Kidney (tissue), 14 donors: ENCODE data around the gene KCNQ5. TPM values are rescaled to one million over a fixed set of nuclear protein-coding genes. Genes with fewer than 3 reads are reported as not detected.

Experiments used
- DNase-seq, 5 donors: peaks; one replicate each; pipeline ENCODE4 v3.0.0-alpha.2; 2013 to 2020
- FAIRE-seq: peaks from 2 replicates; lab custom pipeline; 2012; peaks lifted over from hg19 to GRCh38; lab: Jason Lieb, UNC
- H3K27ac ChIP-seq, 2 donors: one replicate each; pipeline ENCODE4 v1.7.0; 2013; ENCODE audit warnings: low read depth in 2 of 2, low read length in 2 of 2, inconsistent platforms in 1 of 2
- H3K27me3 ChIP-seq: one replicate; pipeline ENCODE4 v1.7.1; 2013; ENCODE audit warnings: low read length, inconsistent platforms; ENCODE audit not compliant: control insufficient read depth, insufficient read depth
- H3K36me3 ChIP-seq, 3 donors: one replicate each; pipeline versions ENCODE4 v1.7.0 to v1.7.1; 2013; ENCODE audit warnings: low read length in 3 of 3, control low read depth in 1 of 3, inconsistent platforms in 1 of 3; ENCODE audit not compliant: insufficient read depth in 3 of 3, control insufficient read depth in 2 of 3
- H3K4me1 ChIP-seq, 3 donors: one replicate each; pipeline versions ENCODE4 v1.7.0 to v1.7.1; 2013; ENCODE audit warnings: low read length in 3 of 3, inconsistent platforms in 1 of 3, low read depth in 1 of 3; ENCODE audit not compliant: control insufficient read depth in 2 of 3, insufficient read depth in 2 of 3
- H3K4me3 ChIP-seq, 3 donors: one replicate each; pipeline versions ENCODE4 v1.7.0 to v1.8.1; 2013; ENCODE audit warnings: low read length in 3 of 3, control low read depth in 1 of 3, inconsistent platforms in 1 of 3
- H3K9ac ChIP-seq, 3 donors: one replicate each; pipeline versions ENCODE4 v1.7.0 to v1.7.1; 2013; ENCODE audit warnings: low read length in 3 of 3, control low read depth in 1 of 3, inconsistent platforms in 1 of 3
- H3K9me3 ChIP-seq, 3 donors: one replicate each; pipeline versions ENCODE4 v1.7.0 to v1.7.1; 2013; ENCODE audit warnings: low read length in 3 of 3, control low read depth in 1 of 3, inconsistent platforms in 1 of 3; ENCODE audit not compliant: control insufficient read depth in 2 of 3, insufficient read depth in 1 of 3
- intact Hi-C: fragments of 100-400 bp; cut with DNase I; formaldehyde crosslinking; loops from one replicate; pipeline ENCODE4 v1.11.1; 2022
- polyA plus RNA-seq: library from polyadenylated mRNA; stranded (reverse); fragments of 350-450 nt; fragmentation: Illumina TruSeq; extraction: RNeasy Lipid Tissue Mini Kit (QIAGEN cat#74804); gene quantifications from one replicate; pipeline ENCODE4 v1.2.3, GENCODE V29; 2014; ENCODE audit warnings: low read depth, low replicate concordance; ENCODE audit not compliant: insufficient read depth
- total RNA-seq: library from RNA; stranded (reverse); fragmentation: NEBNext Ultra II Directional; extraction: Animal tissue kit (Norgen Biotek cat#: 25700); gene quantifications from one replicate; pipeline ENCODE4 v1.2.1, GENCODE V29; 2021
- TF ChIP-seq, protein P1 (sequence below): IDR thresholded peaks from 3 replicates; pipeline ENCODE4 v1.5.1; 2012; ENCODE audit warnings: mild to moderate bottlenecking, moderate library complexity, borderline replicate concordance; ENCODE audit not compliant: insufficient read depth; ENCODE audit errors: extremely low read depth
- donor health status: control.
- donor health status: control.
- donor health status: control.
- donor health status: control.
- donor health status: control.
- donor health status: DM: yes; HTN: yes; CAD: no.
- donor health status: Normal renal cell carcinoma (clear cell type).

KCNQ5 gene
- total and polyA plus RNA-seq, 2 donors from 2014 or later, result 0.50 TPM; not detected in 1

DNA sequence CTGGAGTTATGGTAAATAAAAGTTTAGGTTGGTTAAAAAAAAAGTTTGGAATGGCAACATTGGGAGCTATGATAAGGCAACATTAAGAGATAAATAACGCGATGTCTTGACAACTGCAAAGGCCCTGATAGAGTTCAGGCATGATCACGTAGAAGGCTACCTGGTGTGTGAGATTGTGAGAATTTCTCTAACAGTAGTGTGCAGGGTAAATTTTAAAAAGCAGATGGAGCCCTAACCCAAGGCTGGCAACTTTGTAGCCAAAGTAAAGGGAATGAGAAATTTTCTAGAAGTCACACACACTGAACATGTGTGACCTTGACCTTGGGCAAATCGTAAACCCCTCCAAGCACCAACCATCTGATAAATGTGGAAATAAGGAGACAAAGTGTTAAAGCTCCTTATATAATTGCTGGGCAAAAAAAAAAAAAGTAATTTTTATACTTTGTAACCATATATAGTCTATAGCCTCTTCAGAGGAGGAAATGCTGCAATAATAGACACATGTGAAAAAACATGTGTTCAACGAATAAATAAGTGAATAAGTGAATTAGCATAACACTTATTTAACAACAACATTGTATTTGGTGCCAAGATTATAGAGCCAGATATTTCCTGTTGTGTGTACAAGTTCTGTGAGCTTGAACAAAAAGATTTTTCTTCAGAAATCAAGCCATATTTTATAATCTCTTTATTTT is 18.2 kb downstream of the KCNQ5 start:
- H3K36me3 ChIP-seq, result no peaks in the 10 kb centered on the region
- FAIRE-seq (no peak), DNase-seq (no peak)
- H3K9me3 ChIP-seq, result no peaks in the 10 kb centered on the region
- intact Hi-C loops, result no loop called here
- no peaks in the 10 kb centered on the region for H3K4me1 ChIP-seq
- H3K27ac ChIP-seq, result no peak overlapping the region
- TF ChIP-seq, protein P1, sequence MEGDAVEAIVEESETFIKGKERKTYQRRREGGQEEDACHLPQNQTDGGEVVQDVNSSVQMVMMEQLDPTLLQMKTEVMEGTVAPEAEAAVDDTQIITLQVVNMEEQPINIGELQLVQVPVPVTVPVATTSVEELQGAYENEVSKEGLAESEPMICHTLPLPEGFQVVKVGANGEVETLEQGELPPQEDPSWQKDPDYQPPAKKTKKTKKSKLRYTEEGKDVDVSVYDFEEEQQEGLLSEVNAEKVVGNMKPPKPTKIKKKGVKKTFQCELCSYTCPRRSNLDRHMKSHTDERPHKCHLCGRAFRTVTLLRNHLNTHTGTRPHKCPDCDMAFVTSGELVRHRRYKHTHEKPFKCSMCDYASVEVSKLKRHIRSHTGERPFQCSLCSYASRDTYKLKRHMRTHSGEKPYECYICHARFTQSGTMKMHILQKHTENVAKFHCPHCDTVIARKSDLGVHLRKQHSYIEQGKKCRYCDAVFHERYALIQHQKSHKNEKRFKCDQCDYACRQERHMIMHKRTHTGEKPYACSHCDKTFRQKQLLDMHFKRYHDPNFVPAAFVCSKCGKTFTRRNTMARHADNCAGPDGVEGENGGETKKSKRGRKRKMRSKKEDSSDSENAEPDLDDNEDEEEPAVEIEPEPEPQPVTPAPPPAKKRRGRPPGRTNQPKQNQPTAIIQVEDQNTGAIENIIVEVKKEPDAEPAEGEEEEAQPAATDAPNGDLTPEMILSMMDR, result no peak
- no peak overlapping the region for H3K9ac ChIP-seq
- H3K27me3 ChIP-seq, result no peaks in the 10 kb centered on the region
- H3K4me3 ChIP-seq, result no peak overlapping the region

DNA sequence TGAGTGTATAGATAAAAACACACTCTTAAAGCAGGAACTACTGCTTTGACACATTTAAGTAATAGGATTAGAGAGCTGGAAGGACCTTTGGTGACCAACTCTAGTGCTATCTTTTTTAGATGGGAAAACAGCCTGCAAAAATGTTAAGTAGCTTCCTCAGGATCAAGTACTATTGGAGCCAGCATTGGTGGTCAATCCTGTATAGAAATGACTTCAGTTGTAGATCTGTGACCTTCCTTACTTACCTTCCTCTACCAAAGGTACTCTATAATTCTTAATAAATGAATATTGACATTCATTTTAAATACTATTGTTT is 18.7 kb downstream of the KCNQ5 start:
- no peaks in the 10 kb centered on the region for H3K27me3 ChIP-seq
- no peak overlapping the region for H3K27ac ChIP-seq
- DNase-seq (no peak), FAIRE-seq (no peak)
- no peaks in the 10 kb centered on the region for H3K4me1 ChIP-seq
- H3K4me3 ChIP-seq, result no peak overlapping the region
- H3K9ac ChIP-seq, result no peak overlapping the region
- TF ChIP-seq, protein P1, result no peak
- no peaks in the 10 kb centered on the region for H3K36me3 ChIP-seq
- intact Hi-C loops, result no loop called here
- H3K9me3 ChIP-seq, result no peaks in the 10 kb centered on the region

DNA sequence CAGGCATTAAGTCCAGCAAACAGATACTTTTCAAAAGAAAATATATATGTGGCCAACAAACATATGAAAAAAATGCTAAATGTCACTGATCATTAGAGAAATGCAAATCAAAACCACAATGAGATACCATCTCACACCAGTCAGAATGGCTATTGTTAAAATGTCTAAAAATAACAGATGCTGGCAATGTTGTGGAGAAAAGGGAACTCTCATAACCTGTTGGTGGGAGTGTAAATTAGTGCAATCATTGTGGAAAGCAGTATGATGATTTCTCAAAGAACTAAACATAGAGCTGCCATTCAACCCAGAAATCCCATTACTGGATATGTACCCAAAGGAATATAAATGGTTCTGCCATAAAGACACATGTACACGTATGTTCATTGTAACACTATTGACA is 20.6 kb downstream of the KCNQ5 start:
- Histone ChIP-seq H3K9ac (no peak overlapping the region), H3K9me3 (no peaks in the 10 kb centered on the region), H3K27me3 (no peaks in the 10 kb centered on the region), H3K4me1 (no peaks in the 10 kb centered on the region), H3K4me3 (no peak overlapping the region), H3K36me3 (no peaks in the 10 kb centered on the region), H3K27ac (no peak overlapping the region)
- FAIRE-seq (no peak), DNase-seq (no peak)
- TF ChIP-seq, protein P1, result no peak
- intact Hi-C loops, result no loop called here

DNA sequence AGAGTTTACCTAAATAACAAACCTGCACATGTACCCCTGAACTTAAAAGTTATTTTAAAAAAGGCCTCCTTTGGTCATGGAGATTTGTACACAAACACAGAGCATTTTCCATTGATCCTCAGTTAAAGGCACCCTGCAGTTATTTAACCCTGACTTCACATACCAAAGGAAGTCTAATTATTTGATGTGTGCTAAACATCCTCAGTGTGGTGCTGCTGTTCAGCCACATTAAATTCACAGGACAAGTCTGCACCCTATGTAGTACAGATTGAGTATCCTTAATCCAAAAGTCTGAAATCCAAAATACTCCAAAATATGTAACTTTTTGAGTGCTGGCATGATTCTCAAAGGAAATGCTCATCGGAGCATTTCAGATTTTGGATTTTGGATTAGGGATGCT is 21.4 kb downstream of the KCNQ5 start:
- no peaks in the 10 kb centered on the region for H3K9me3 ChIP-seq
- no peak overlapping the region for H3K9ac ChIP-seq
- no peak for FAIRE-seq
- TF ChIP-seq, protein P1, result no peak
- H3K27ac ChIP-seq, result no peak overlapping the region
- H3K36me3 ChIP-seq, result no peaks in the 10 kb centered on the region
- H3K27me3 ChIP-seq, result no peaks in the 10 kb centered on the region
- DNase-seq, result no peak
- intact Hi-C loops, result no loop called here
- H3K4me3 ChIP-seq, result no peak overlapping the region
- no peaks in the 10 kb centered on the region for H3K4me1 ChIP-seq
